PC-3 (cell line): ENCODE data around the gene GALNTL6. TPM values are rescaled to one million over a fixed set of nuclear protein-coding genes. Genes with fewer than 3 reads are reported as not detected.

ENCODE experiments used
- ATAC-seq: fragments of 200-7000 bp; cut with Tn5 transposase; 2 replicates; pipeline ENCODE4 v1.9.1; 2020; ENCODE audit warnings: mild to moderate bottlenecking, moderate library complexity
- BruUV-seq: library from RNA; stranded (reverse); fragments of 400-500 nt; replicated peaks from 2 replicates; lab custom pipeline; 2021; lab: Mats Ljungman, UMichigan
- CTCF ChIA-PET: fragments of 300-600 bp; sonication (Branson Sonifier 250); formaldehyde crosslinking; loops from one replicate; lab custom pipeline; 2022; ENCODE audit warnings: antibody characterized with exemption; lab: Charles Lee
- POLR2A ChIA-PET: fragments of 300-600 bp; sonication (Branson Sonifier 250); formaldehyde crosslinking; loops from one replicate; lab custom pipeline; 2022; ENCODE audit warnings: antibody characterized with exemption; ENCODE audit not compliant: unreplicated experiment; lab: Charles Lee
- DNase-seq: peaks from one replicate; pipeline ENCODE4 v3.0.0-alpha.2; 2015
- H2AFZ ChIP-seq: fragments of 300-600 bp; sonication (generic); 2 replicates; pipeline ENCODE4 v1.6.0; 2016; ENCODE audit warnings: antibody characterized with exemption, low read length
- H3F3A ChIP-seq: fragments of 300-600 bp; sonication (generic); one replicate; pipeline ENCODE4 v1.6.0; 2017; ENCODE audit warnings: antibody characterized with exemption, low read length, control low read depth, mild to moderate bottlenecking; ENCODE audit not compliant: unreplicated experiment
- H3K27ac ChIP-seq: fragments of 300-600 bp; sonication (generic); 2 replicates; pipeline ENCODE4 v1.5.1; 2016; ENCODE audit warnings: mild to moderate bottlenecking, low read length
- H3K27me3 ChIP-seq: fragments of 300-600 bp; sonication (generic); 2 replicates; pipeline ENCODE4 v1.6.1; 2016; ENCODE audit warnings: low read length, mixed read lengths
- H3K36me3 ChIP-seq: fragments of 300-600 bp; sonication (generic); 2 replicates; pipeline ENCODE4 v1.6.1; 2016; ENCODE audit warnings: low read depth, mixed run types, low read length, mixed read lengths
- H3K4me1 ChIP-seq: fragments of 300-600 bp; sonication (generic); 2 replicates; pipeline ENCODE4 v1.5.1; 2016; ENCODE audit warnings: low read length; ENCODE audit not compliant: insufficient read depth
- H3K4me2 ChIP-seq: fragments of 300-600 bp; sonication (generic); 2 replicates; pipeline ENCODE4 v1.6.0; 2016; ENCODE audit warnings: low read length
- H3K4me3 ChIP-seq: fragments of 300-600 bp; sonication (generic); 2 replicates; pipeline ENCODE4 v1.5.1; 2016; ENCODE audit warnings: mild to moderate bottlenecking, low read length, mixed read lengths
- H3K79me2 ChIP-seq: fragments of 300-600 bp; sonication (generic); 2 replicates; pipeline ENCODE4 v1.6.1; 2017; ENCODE audit warnings: low read length, mixed read lengths
- H3K9ac ChIP-seq: fragments of 300-600 bp; sonication (generic); 2 replicates; pipeline ENCODE4 v1.6.0; 2016; ENCODE audit warnings: mild to moderate bottlenecking, low read length
- H3K9me2 ChIP-seq: fragments of 300-600 bp; sonication (generic); replicated peaks from 2 replicates; pipeline ENCODE4 v1.6.1; 2016; ENCODE audit warnings: mixed run types, low read length, mixed read lengths
- H3K9me3 ChIP-seq: fragments of 300-600 bp; sonication (generic); 2 replicates; pipeline ENCODE4 v1.6.1; 2016; ENCODE audit warnings: low read length, mixed read lengths
- H4K20me1 ChIP-seq: fragments of 300-600 bp; sonication (generic); 2 replicates; pipeline ENCODE4 v1.6.1; 2016; ENCODE audit warnings: low read length, mixed read lengths
- CTCF ChIP-seq: fragments of 300-600 bp; sonication (generic); conservative IDR thresholded peaks from 2 replicates; pipeline ENCODE4 v1.5.1; 2017; ENCODE audit warnings: antibody characterized with exemption, low read depth, mild to moderate bottlenecking, low read length
- EZH2 ChIP-seq: fragments of 300-600 bp; sonication (generic); IDR thresholded peaks from one replicate; pipeline ENCODE4 v1.6.1; 2017; ENCODE audit warnings: antibody characterized with exemption, mild to moderate bottlenecking, low read length; ENCODE audit not compliant: unreplicated experiment
- EZH2phosphoT487 ChIP-seq: fragments of 300-600 bp; sonication (generic); IDR thresholded peaks from 2 replicates; pipeline ENCODE4 v1.6.1; 2018; ENCODE audit warnings: mild to moderate bottlenecking, antibody characterized with exemption, low read length, borderline replicate concordance
- intact Hi-C: fragments of 100-400 bp; cut with micrococcal nuclease; formaldehyde crosslinking; loops from 2 replicates; pipeline ENCODE4 v1.9.0; 2023
- total RNA-seq: library from RNA; depleted of rRNA; stranded (reverse); fragments of >200 nt; gene quantifications from 2 replicates; pipeline ENCODE4 v1.2.3, GENCODE V29; 2014

The GALNTL6 gene
- total RNA-seq, 1 experiment from 2014 or later: not detected

- H3K4me1 ChIP-seq: peaks cover 17% of the 10 kb centered on the region
- no peaks in the 10 kb centered on the region for H4K20me1 ChIP-seq
- DNase-seq: no peak
- intact Hi-C loops: no loop called here
- H3K9ac ChIP-seq: no peak overlapping the region
- H3F3A ChIP-seq: no peaks in the 10 kb centered on the region
- ChIA-PET CTCF (no interaction called here), POLR2A (no interaction called here)
- H3K4me3 ChIP-seq: no peak overlapping the region
- no peaks in the 10 kb centered on the region for H3K36me3 ChIP-seq
- no peaks in the 10 kb centered on the region for H3K27me3 ChIP-seq
- no peaks in the 10 kb centered on the region for H3K9me3 ChIP-seq
- H3K79me2 ChIP-seq: no peaks in the 10 kb centered on the region
- H3K27ac ChIP-seq: no peak overlapping the region
- ATAC-seq: no peak
- no peaks in the 10 kb centered on the region for H3K9me2 ChIP-seq
- TF ChIP-seq EZH2phosphoT487 (no peak), CTCF (no peak), EZH2 (no peak)
- H2AFZ ChIP-seq: no peak overlapping the region
- H3K4me2 ChIP-seq: no peak overlapping the region
- BruUV-seq: no TSS peak
These were observed 908.5 kb downstream of the GALNTL6 start for GRCh38 chr4:172721659-172722058.

GRCh38 chr4:172725581-172725980, 912.4 kb downstream of the GALNTL6 start:
- Histone ChIP-seq H2AFZ (peak overlapping the region; percentile 74), H3K4me2 (peak overlapping the region; percentile 82), H3K27me3 (no peaks in the 10 kb centered on the region), H3K27ac (peak overlapping the region; percentile 90), H4K20me1 (no peaks in the 10 kb centered on the region), H3K36me3 (no peaks in the 10 kb centered on the region), H3K79me2 (no peaks in the 10 kb centered on the region), H3K4me1 (peaks cover 24% of the 10 kb centered on the region), H3F3A (no peaks in the 10 kb centered on the region), H3K9me2 (no peaks in the 10 kb centered on the region), H3K9me3 (no peaks in the 10 kb centered on the region), H3K4me3 (peak overlapping the region; percentile 58), H3K9ac (peak overlapping the region; percentile 20; the same call in 1 of the 2 replicates)
- CTCF ChIA-PET: interaction anchor here (0.5 to 0.6 kb wide), 2 partner anchors 40 to 645 kb away, joined by 3 to 4 read pairs; partner anchors contain the start of gene SAP30
- DNase-seq: peak; percentile 66
- BruUV-seq: no TSS peak
- peak; percentile 79 for ATAC-seq
- TF ChIP-seq EZH2 (no peak), EZH2phosphoT487 (no peak), CTCF (no peak)
- POLR2A ChIA-PET: no interaction called here
- intact Hi-C loops: no loop called here

- H4K20me1 ChIP-seq: no peaks in the 10 kb centered on the region
- no peaks in the 10 kb centered on the region for H3K9me2 ChIP-seq
- BruUV-seq: no TSS peak
- H3K9ac ChIP-seq: peak overlapping the region; percentile 20; the same call in 1 of the 2 replicates
- H3K27ac ChIP-seq: peak overlapping the region; percentile 90
- H3K4me2 ChIP-seq: peak overlapping the region; percentile 82
- no peaks in the 10 kb centered on the region for H3K36me3 ChIP-seq
- H3K79me2 ChIP-seq: no peaks in the 10 kb centered on the region
- CTCF ChIA-PET: interaction anchor here (0.5 kb wide), 1 partner anchor 39 kb away, joined by 4 read pairs; no protein-coding TSS in a partner anchor
- no peaks in the 10 kb centered on the region for H3F3A ChIP-seq
- DNase-seq (peak; percentile 67), ATAC-seq (peak; percentile 87)
- peak overlapping the region; percentile 74 for H2AFZ ChIP-seq
- peaks cover 24% of the 10 kb centered on the region for H3K4me1 ChIP-seq
- H3K9me3 ChIP-seq: no peaks in the 10 kb centered on the region
- POLR2A ChIA-PET: no interaction called here
- no peaks in the 10 kb centered on the region for H3K27me3 ChIP-seq
- no peak for TF ChIP-seq EZH2
- no peak for TF ChIP-seq CTCF
- no peak for TF ChIP-seq EZH2phosphoT487
- intact Hi-C loops: no loop called here
- H3K4me3 ChIP-seq: peak overlapping the region; percentile 58
These were observed 912.8 kb downstream of the GALNTL6 start for GRCh38 chr4:172726001-172726423.
